ENCODE measurements around the gene ACER3. TPM values are rescaled to one million over a fixed set of nuclear protein-coding genes. Genes with fewer than 3 reads are reported as not detected.
"Not testable (repeated sequence)": the region's sequence is repeated elsewhere in the genome, so short reads cannot be mapped to it uniquely, and the experiment has no call there.

Gene ACER3
- total and polyA plus RNA-seq, 4 experiments from 2014 or later, result 2.9 to 6.8 (median 5.0) TPM

GRCh38 chr11:76846441-76846840 is 14.3 kb upstream of the ACER3 start:
- intact Hi-C loops (cut with micrococcal nuclease), result no loop called here
- Histone ChIP-seq H3K4me1 (ENCODE audit: insufficient read depth, low read length) (no peaks in the 10 kb centered on the region), H3K27me3 (ENCODE audit: insufficient read depth, low read length) (no peaks in the 10 kb centered on the region), H3K9me3 (ENCODE audit: control insufficient read depth in 1 of 2, low read length in 2 of 2) (no peaks in the 10 kb centered on the region), H3K36me3 (ENCODE audit: insufficient read depth, low read length) (no peaks in the 10 kb centered on the region), H3K4me3 (ENCODE audit: low read length in 2 of 2) (no peak overlapping the region), H3K27ac (ENCODE audit: low read depth, low read length) (no peak overlapping the region)
- H3K27ac Mint-ChIP-seq, result no peak overlapping the region
- H3K9me3 Mint-ChIP-seq, result peaks cover 0 to 3% (median 0%) of the 10 kb centered on the region in 8 donors
- H3K4me3 Mint-ChIP-seq, result no peak overlapping the region
- DNase-seq, result no peak
- H3K27me3 Mint-ChIP-seq, result peaks cover 30 to 34% of the 10 kb centered on the region in 2 donors
- H3K4me1 Mint-ChIP-seq, result no peaks in the 10 kb centered on the region
- ChIA-PET POLR2A (ENCODE audit: partially characterized antibody) (no interaction called here), CTCF (ENCODE audit: partially characterized antibody) (no interaction called here)
- no peaks in the 10 kb centered on the region for H3K36me3 Mint-ChIP-seq

GRCh38 chr11:76849376-76849775 is 11.3 kb upstream of the ACER3 start:
- intact Hi-C loops (cut with micrococcal nuclease), result no loop called here
- no peak for DNase-seq
- Histone ChIP-seq H3K4me3 (ENCODE audit: low read length in 2 of 2) (no peak overlapping the region), H3K4me1 (ENCODE audit: insufficient read depth, low read length) (no peaks in the 10 kb centered on the region), H3K27ac (ENCODE audit: low read depth, low read length) (no peak overlapping the region), H3K27me3 (ENCODE audit: insufficient read depth, low read length) (no peaks in the 10 kb centered on the region), H3K36me3 (ENCODE audit: insufficient read depth, low read length) (no peaks in the 10 kb centered on the region), H3K9me3 (ENCODE audit: control insufficient read depth in 1 of 2, low read length in 2 of 2) (no peaks in the 10 kb centered on the region)
- no peak overlapping the region for H3K27ac Mint-ChIP-seq
- ChIA-PET CTCF (ENCODE audit: partially characterized antibody) (no interaction called here), POLR2A (ENCODE audit: partially characterized antibody) (no interaction called here)
- peaks cover 15 to 21% of the 10 kb centered on the region in 2 donors for H3K27me3 Mint-ChIP-seq
- H3K4me1 Mint-ChIP-seq, result no peaks in the 10 kb centered on the region
- H3K9me3 Mint-ChIP-seq, result no peaks in the 10 kb centered on the region
- H3K4me3 Mint-ChIP-seq, result no peak overlapping the region
- no peaks in the 10 kb centered on the region for H3K36me3 Mint-ChIP-seq

GRCh38 chr11:76850130-76850529 is 10.6 kb upstream of the ACER3 start:
- intact Hi-C loops (cut with micrococcal nuclease), result no loop called here
- Mint-ChIP-seq H3K9me3 (no peaks in the 10 kb centered on the region), H3K4me1 (no peaks in the 10 kb centered on the region), H3K36me3 (no peaks in the 10 kb centered on the region), H3K27ac (no peak overlapping the region), H3K27me3 (peaks cover 11 to 16% of the 10 kb centered on the region in 2 donors), H3K4me3 (no peak overlapping the region)
- no peak overlapping the region for H3K27ac ChIP-seq (ENCODE audit: low read depth, low read length)
- no peaks in the 10 kb centered on the region for H3K9me3 ChIP-seq (ENCODE audit: control insufficient read depth in 1 of 2, low read length in 2 of 2)
- CTCF ChIA-PET (ENCODE audit: partially characterized antibody), result interaction anchor here (1.0 kb wide), 1 partner anchor 21 kb away, joined by 3 read pairs; no protein-coding TSS in a partner anchor
- H3K27me3 ChIP-seq (ENCODE audit: insufficient read depth, low read length), result no peaks in the 10 kb centered on the region
- POLR2A ChIA-PET (ENCODE audit: partially characterized antibody), result no interaction called here
- DNase-seq, result no peak
- no peaks in the 10 kb centered on the region for H3K36me3 ChIP-seq (ENCODE audit: insufficient read depth, low read length)
- H3K4me1 ChIP-seq (ENCODE audit: insufficient read depth, low read length), result no peaks in the 10 kb centered on the region
- no peak overlapping the region for H3K4me3 ChIP-seq (ENCODE audit: low read length in 2 of 2)

- H3K4me3 Mint-ChIP-seq, result no peak overlapping the region
- no peak overlapping the region for H3K27ac ChIP-seq (ENCODE audit: low read depth, low read length)
- H3K27ac Mint-ChIP-seq, result no peak overlapping the region
- no peaks in the 10 kb centered on the region for H3K4me1 Mint-ChIP-seq
- intact Hi-C loops (cut with micrococcal nuclease), result no loop called here
- no peaks in the 10 kb centered on the region for H3K36me3 ChIP-seq (ENCODE audit: insufficient read depth, low read length)
- H3K36me3 Mint-ChIP-seq, result no peaks in the 10 kb centered on the region
- no peak overlapping the region for H3K4me3 ChIP-seq (ENCODE audit: low read length in 2 of 2)
- H3K9me3 Mint-ChIP-seq, result no peaks in the 10 kb centered on the region
- H3K27me3 Mint-ChIP-seq, result peaks cover 11 to 16% of the 10 kb centered on the region in 2 donors
- CTCF ChIA-PET (ENCODE audit: partially characterized antibody), result interaction anchor here (1.0 kb wide), 1 partner anchor 22 kb away, joined by 3 read pairs; no protein-coding TSS in a partner anchor
- no peaks in the 10 kb centered on the region for H3K4me1 ChIP-seq (ENCODE audit: insufficient read depth, low read length)
- H3K27me3 ChIP-seq (ENCODE audit: insufficient read depth, low read length), result no peaks in the 10 kb centered on the region
- POLR2A ChIA-PET (ENCODE audit: partially characterized antibody), result no interaction called here
- DNase-seq, result no peak
- H3K9me3 ChIP-seq (ENCODE audit: control insufficient read depth in 1 of 2, low read length in 2 of 2), result no peaks in the 10 kb centered on the region
Observed at GRCh38 chr11:76850815-76851214, 9.9 kb upstream of the ACER3 start.

- Mint-ChIP-seq H3K4me1 (peaks cover 3 to 4% (median 4%) of the 10 kb centered on the region in 4 donors), H3K4me3 (no peak overlapping the region), H3K36me3 (no peaks in the 10 kb centered on the region), H3K9me3 (no peaks in the 10 kb centered on the region), H3K27ac (no peak overlapping the region), H3K27me3 (no peaks in the 10 kb centered on the region)
- H3K4me1 ChIP-seq (ENCODE audit: insufficient read depth, low read length), result no peaks in the 10 kb centered on the region
- intact Hi-C loops (cut with micrococcal nuclease), result no loop called here
- H3K27ac ChIP-seq (ENCODE audit: low read depth, low read length), result no peak overlapping the region
- no peak for DNase-seq
- no peak overlapping the region for H3K4me3 ChIP-seq (ENCODE audit: low read length in 2 of 2)
- H3K9me3 ChIP-seq (ENCODE audit: control insufficient read depth in 1 of 2, low read length in 2 of 2), result no peaks in the 10 kb centered on the region
- ChIA-PET POLR2A (ENCODE audit: partially characterized antibody) (no interaction called here), CTCF (ENCODE audit: partially characterized antibody) (no interaction called here)
- no peaks in the 10 kb centered on the region for H3K36me3 ChIP-seq (ENCODE audit: insufficient read depth, low read length)
- no peaks in the 10 kb centered on the region for H3K27me3 ChIP-seq (ENCODE audit: insufficient read depth, low read length)
Observed at GRCh38 chr11:76854709-76855108, 6.0 kb upstream of the ACER3 start.

GRCh38 chr11:76855670-76856069 is 5.0 kb upstream of the ACER3 start:
- H3K36me3 Mint-ChIP-seq; H3K27me3 ChIP-seq (ENCODE audit: insufficient read depth, low read length); H3K27ac Mint-ChIP-seq; H3K4me1 ChIP-seq (ENCODE audit: insufficient read depth, low read length); H3K27me3 Mint-ChIP-seq; POLR2A ChIA-PET (ENCODE audit: partially characterized antibody); intact Hi-C loops (cut with micrococcal nuclease); DNase-seq; H3K36me3 ChIP-seq (ENCODE audit: insufficient read depth, low read length); H3K4me3 Mint-ChIP-seq; H3K4me3 ChIP-seq (ENCODE audit: low read length in 2 of 2); H3K9me3 ChIP-seq (ENCODE audit: control insufficient read depth in 1 of 2, low read length in 2 of 2); H3K27ac ChIP-seq (ENCODE audit: low read depth, low read length); CTCF ChIA-PET (ENCODE audit: partially characterized antibody); H3K9me3 Mint-ChIP-seq: not testable (repeated sequence)
- H3K4me1 Mint-ChIP-seq, result peaks cover 3 to 11% (median 6%) of the 10 kb centered on the region in 4 donors

- H3K4me1 ChIP-seq (ENCODE audit: insufficient read depth, low read length), result peaks cover under 1% of the 10 kb centered on the region
- H3K4me3 ChIP-seq (ENCODE audit: low read length in 2 of 2), result no peak overlapping the region
- POLR2A ChIA-PET (ENCODE audit: partially characterized antibody), result no interaction called here
- intact Hi-C loops (cut with micrococcal nuclease), result no loop called here
- Mint-ChIP-seq H3K4me3 (no peak overlapping the region), H3K27me3 (no peaks in the 10 kb centered on the region), H3K4me1 (peaks cover 3 to 14% (median 6%) of the 10 kb centered on the region in 4 donors), H3K36me3 (no peaks in the 10 kb centered on the region), H3K9me3 (no peaks in the 10 kb centered on the region), H3K27ac (no peak overlapping the region)
- no peak overlapping the region for H3K27ac ChIP-seq (ENCODE audit: low read depth, low read length)
- H3K9me3 ChIP-seq (ENCODE audit: control insufficient read depth in 1 of 2, low read length in 2 of 2), result no peaks in the 10 kb centered on the region
- no peaks in the 10 kb centered on the region for H3K36me3 ChIP-seq (ENCODE audit: insufficient read depth, low read length)
- H3K27me3 ChIP-seq (ENCODE audit: insufficient read depth, low read length), result no peaks in the 10 kb centered on the region
- DNase-seq, result no peak
- CTCF ChIA-PET (ENCODE audit: partially characterized antibody), result no interaction called here
Observed at GRCh38 chr11:76856106-76856505, 4.6 kb upstream of the ACER3 start.

- H3K27me3 Mint-ChIP-seq, result no peaks in the 10 kb centered on the region
- ChIA-PET POLR2A (ENCODE audit: partially characterized antibody) (no interaction called here), CTCF (ENCODE audit: partially characterized antibody) (no interaction called here)
- intact Hi-C loops (cut with micrococcal nuclease), result no loop called here
- no peak for DNase-seq
- H3K4me1 ChIP-seq (ENCODE audit: insufficient read depth, low read length), result peaks cover 6% of the 10 kb centered on the region
- H3K36me3 Mint-ChIP-seq, result no peaks in the 10 kb centered on the region
- no peak overlapping the region for H3K4me3 Mint-ChIP-seq
- no peak overlapping the region for H3K4me3 ChIP-seq (ENCODE audit: low read length in 2 of 2)
- H3K27me3 ChIP-seq (ENCODE audit: insufficient read depth, low read length), result no peaks in the 10 kb centered on the region
- no peak overlapping the region for H3K27ac Mint-ChIP-seq
- no peaks in the 10 kb centered on the region for H3K9me3 ChIP-seq (ENCODE audit: control insufficient read depth in 1 of 2, low read length in 2 of 2)
- H3K27ac ChIP-seq (ENCODE audit: low read depth, low read length), result no peak overlapping the region
- no peaks in the 10 kb centered on the region for H3K36me3 ChIP-seq (ENCODE audit: insufficient read depth, low read length)
- H3K4me1 Mint-ChIP-seq, result peaks cover 6 to 19% (median 10%) of the 10 kb centered on the region in 4 donors
- no peaks in the 10 kb centered on the region for H3K9me3 Mint-ChIP-seq
Observed at GRCh38 chr11:76856571-76856970, 4.1 kb upstream of the ACER3 start.

All from CD4-positive, alpha-beta memory T cell (primary cell).